HG03159 (cell line): Measurements from ENCODE around the gene SH3PXD2A.
A peak's percentile ranks its signal among the peaks of the same experiment; 100 is the strongest.
"Not testable (repeated sequence)": the region's sequence is repeated elsewhere in the genome, so short reads cannot be mapped to it uniquely, and the experiment has no call there.

Experiments
- ATAC-seq: cut with Tn5 transposase; IDR thresholded peaks from one replicate; pipeline ENCODE4 v1.9.1; 2021; ENCODE audit warnings: mild to moderate bottlenecking, moderate library complexity; ENCODE audit not compliant: unreplicated experiment

The SH3PXD2A gene

DNA sequence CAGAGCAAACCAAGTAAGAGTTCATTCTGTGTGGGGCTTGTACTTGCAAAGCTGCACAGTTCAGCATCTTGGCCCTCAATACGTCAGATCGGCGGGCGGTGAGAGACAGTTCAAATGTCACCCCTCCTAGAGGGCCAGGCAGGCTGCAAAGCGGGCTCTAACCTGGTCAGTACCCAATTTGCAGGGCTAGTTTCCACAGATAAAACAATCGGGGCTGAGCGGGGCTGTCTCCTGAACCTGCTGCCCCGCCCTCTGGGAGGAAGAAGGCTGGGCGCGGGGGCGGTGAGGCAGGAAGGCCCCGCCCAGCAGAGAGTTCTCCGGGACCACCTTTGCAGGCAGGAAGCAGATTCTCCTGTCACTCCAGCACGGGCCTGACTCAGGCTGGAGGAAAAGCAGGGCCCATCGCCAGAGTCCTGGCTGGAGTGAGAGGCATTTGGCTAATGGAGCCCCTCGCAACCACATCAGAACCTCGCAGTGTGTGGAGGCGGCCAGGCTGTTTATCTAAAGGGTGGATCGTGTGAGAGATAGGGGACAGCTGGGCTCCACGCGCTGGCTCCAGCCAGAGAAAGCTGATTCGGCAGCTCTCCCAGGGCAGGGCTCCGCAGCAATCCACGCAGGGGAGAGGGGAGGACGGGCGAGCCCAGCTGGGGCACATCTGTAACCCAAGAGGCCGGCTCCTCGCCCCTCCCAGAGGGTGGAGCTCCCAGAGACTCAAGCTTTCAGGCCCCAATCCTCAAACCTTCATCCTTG lies 83.1 kb downstream of the SH3PXD2A start:
- ATAC-seq = peak; percentile 63

DNA sequence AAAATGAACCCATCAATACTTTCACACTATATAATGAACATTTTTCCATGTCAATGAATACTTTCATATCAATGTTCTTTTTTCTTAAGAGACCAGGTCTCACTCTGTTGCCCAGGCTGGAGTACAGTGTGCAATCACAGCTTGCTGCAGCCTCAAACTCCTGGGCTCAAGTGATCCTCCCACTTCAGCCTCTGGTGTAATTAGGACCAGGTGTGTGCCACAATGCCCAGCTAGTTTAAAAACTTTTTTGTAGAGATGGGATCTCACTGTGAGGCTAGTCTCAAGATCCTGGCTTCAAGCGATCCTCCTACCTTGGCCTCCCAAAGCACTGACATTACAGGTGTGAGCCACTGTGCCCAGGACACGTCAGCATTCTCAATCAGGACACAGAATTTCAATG lies 85.2 kb downstream of the SH3PXD2A start:
- ATAC-seq = no peak

DNA sequence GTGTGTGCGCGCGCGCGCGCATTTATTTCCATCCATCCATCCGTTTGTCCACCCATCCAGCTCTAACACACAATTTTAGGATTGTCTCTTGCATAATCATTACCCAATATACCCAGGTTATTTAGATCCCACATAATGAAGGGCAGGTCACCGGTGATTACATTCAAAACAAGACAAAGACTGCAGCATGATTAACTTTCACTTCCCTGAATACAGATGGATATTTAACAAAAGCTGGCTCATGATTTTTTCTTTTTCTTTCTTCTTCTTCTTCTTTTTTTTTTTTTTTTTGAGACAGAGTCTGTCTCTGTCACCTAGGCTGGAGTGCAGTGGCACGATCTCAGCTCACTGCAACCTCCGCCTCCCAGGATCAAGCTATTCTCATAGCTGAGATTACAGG lies 86.2 kb downstream of the SH3PXD2A start:
- ATAC-seq = no peak

DNA sequence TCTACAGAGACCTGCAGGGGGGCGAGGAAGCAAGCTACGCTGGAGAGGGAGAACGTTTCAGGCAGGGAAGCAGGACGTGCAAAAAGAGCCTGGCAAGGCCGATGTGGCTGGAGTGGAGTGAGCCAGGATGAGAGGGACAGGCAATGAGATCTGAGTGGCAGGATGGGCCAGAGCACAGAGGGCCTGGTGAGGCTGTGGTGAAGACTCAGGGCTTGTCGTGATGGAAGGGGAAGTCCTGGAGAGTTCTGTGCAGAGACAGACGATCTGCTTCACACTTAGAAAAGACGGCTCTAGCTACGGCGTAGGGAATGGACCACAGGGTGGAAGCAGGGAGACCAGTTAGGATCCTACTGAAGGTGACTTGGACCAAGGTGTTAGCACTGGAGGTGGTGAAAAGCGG lies 87.0 kb downstream of the SH3PXD2A start:
- no peak for ATAC-seq

DNA sequence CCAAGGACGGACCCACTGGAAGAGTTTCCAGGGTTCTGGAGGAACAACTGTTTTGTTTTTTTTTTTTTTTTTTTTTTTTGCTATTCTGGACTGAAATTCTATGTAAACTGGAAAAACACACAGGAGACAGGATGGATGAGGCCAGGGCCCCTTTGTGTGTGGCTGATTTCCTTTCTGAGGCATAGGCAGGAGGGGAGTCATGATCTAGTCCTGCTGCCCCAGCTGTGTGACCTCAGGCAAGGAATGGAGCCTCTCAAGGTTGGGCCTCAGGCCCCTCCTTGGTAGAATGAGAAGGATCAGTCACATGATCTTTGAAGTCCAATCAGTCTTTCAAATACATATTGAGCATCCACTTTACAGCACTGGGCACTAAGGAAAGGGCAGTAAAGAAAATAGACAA lies 87.6 kb downstream of the SH3PXD2A start:
- ATAC-seq = no peak

DNA sequence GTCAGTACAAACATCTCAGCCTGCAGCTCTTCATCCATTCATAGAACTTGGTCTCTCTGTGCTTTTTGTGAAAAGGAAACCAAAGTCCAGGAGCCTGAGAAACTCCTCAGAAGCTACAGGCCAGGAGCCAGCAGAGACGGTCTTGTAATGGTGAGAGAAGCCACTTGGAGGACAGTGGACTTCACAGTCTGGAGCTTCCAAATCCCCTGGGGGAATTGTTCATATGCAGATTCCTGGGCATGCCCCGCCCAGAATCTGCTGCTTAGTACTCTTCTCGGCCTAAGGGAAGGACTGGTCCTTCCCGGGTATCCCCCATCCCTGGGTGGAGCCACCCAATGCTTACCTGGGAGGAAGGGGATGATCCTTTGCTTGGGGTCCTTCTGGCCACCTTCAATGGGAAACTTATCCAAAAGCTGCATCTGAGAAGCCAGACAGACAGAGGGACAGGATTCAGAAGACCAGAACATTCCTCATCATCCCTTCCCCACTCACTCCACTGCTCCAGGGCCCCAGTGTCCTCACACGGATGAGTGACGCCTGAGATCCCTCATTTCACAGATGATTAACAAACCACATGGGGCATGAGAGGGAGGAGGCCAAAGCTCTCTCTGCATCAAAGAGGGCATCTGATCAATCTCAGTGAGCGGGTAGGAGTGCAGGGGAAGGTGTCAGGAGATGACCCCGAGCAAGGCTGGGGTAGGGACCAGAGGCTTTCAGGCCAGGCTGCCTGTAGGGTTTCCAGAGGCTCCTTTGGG lies 88.4 kb downstream of the SH3PXD2A start:
- no peak for ATAC-seq

DNA sequence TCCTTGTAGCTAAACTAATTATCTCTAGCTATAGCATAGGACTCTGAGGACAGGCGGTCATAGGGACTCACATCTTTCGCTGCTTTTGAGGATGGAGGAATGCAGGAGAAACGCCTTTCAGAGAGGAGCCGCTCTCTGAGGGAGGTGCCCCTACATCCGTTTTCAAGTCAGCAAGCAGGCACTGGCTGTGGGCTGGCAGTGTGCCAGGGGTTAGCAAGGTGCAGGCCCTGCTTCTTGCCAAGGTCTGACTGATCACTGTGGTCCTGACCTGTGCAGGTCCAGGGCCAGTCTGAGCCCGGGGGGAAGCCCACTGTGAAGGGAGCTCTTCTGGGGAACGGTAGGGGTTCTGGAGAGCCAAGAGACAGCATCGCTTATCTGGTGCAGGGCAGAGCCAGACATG lies 89.4 kb downstream of the SH3PXD2A start:
- no peak for ATAC-seq

DNA sequence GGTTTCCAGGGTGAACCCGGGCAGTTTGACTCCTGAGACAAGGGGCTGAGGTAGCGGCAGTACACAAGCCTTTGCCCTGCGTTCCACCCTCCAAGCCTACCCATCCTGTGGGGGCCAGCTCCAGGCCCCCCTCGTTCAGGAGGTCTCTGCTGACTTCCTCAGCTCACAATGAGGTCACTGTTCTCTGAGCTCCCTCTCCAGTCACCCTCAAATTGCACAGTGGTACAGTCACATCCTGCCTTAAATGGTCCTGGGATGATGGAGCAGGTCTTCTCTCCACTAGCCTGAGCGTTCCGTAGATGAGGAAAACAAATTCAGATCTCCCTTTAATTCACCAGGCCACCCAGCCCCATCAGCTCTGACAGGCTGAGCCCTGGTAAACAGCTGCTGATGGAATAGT lies 90.2 kb downstream of the SH3PXD2A start:
- ATAC-seq = no peak

DNA sequence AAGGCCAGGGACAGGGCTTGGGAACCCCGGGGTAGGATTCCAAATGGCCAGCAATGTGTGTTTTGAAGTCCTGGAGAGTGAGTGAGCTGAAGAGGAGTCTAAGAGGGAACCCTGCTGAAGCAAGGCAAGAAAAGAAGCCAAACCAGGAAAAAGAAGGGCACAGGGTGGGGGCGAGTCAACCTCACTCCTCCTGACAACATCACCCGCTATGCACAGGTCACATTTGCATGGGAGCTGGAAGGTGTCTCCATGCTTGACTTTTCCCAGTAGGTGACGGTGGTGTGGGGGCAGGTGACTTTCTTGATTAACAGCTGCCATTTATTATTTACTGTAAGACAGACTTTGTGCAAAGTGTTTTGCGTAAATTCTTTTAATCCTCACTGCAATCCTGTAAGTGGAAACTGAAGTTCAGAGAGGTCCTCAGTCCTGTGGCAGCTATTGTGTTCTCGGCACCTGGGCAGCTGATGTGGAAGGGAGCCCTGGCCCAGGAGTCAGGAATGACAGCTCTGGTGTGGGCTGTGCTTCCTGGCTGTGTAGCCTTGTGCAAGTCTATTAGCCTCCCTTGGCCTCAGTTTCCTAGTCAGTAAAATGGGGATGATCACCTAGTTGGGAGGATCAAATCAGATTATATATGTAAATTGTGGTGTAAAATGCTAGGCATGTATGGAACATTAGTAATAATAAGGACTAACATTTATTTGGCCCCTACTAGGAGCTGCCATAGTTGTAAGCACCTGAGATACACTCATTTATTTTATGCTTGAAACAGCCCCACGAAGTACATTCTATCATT lies 90.9 kb downstream of the SH3PXD2A start:
- ATAC-seq = no peak

DNA sequence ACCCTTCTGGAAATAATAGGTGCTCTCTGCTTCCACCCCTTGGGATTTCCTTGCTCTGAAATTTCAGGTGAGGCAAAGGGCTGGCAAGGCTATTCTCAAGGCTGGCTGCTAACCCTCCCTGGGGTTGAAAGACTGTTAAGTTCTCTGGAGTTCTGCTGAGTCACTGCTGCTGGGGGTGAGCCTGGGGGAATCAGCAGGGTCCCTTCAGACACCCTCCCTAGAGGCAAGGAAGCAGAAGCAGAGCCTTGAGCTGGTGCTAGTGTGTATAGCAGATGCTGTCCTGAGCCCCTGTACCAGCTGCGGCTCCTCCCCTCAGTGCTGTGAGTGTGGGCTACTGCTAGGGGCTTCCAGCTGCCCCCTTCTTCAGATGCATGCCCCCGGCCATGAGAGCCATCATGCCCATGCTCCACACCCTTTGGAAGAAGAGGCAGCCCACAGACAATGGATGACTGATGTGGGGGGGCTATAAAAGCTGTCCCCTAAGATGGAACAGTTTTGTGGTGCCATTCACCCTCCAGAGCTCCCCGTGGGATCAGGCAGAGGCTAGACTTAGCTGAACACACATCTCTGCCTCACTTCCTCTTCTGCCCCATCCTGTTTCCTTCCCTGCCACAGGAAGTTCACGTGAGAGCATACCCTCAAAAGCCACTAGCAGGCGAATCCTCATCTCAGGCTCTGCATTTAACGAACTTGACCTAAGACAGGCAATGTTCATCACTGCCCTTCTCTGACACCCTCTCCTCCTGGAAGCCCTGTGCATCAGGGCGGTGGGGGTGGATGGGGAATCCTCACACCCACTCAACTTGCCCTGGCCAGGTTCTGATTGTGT lies 91.8 kb downstream of the SH3PXD2A start:
- ATAC-seq = no peak

DNA sequence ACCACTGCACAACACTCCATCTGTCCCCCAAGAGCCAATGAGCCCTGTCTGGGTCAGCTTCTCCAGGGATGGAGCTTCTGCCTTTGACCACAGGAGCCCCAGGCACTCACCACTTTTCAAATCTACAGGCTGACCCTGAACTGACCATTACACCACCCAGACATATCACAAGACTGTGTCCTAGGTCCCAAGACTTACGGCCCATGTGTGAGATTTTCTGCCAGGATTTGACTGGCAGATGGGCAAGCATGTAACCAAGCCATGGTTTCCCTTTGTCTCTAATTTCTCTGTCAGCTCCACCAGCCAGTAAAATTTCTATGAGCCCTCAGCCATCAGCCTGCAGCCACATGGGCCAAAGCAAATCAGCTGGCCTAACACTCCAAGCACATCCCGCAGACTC lies 92.5 kb downstream of the SH3PXD2A start:
- no peak for ATAC-seq

DNA sequence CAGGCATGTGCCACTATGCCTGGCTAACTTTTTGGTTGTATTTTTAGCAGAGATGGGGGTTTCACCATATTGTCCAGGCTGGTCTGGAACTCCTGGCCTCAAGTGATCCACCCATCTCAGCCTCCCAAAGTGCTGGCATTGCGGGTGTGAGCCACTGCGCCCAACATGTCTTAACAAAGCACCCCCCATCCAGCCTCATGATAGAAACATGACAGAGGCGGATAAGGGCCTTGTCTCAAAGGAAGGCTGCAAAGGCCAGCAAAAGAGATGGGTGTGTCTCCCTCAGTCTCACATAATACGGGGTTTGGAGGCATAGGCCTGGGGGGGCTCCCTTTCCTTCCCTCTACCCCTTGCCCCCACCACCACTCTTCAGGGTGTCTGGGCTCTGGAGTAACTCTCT lies 93.2 kb downstream of the SH3PXD2A start:
- no peak for ATAC-seq

DNA sequence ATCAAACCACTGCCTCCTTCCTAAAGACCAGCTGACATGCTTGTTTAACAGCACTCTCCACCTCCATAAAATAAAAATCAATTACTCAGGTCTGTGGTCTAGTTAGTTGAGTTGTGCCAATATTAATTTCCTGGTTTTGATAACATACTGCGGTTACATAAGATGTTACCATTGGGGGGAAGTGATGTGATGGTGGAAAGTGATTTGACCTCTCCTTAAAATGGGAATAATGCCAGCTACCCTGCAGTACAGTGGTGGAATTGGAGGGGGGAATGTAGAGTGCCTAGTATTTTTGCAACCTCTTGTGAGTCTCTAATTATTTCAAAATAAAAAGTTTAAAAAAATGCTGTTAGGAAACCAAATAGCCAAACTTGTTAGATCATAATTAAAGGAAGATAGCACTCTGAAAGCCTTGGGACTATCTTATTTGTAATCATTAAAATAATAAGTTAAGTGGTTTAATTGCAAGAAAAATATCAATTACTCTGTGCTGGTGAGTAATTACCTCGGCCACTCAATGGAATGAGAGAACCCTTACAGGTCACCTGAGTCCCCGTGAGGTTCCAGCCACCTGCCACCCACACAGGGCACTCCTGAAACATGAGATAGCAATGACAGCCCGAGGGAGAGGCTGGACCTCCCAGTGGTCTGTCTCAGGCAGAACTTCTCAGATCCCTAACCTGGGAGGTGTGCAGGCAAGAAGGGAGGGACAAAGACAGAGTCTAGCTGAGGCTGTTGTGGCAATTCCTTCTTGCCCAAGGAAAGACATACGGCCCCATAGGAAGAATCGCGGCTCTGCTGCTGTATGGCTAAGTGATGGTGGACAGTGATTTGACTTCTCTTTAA lies 94.1 kb downstream of the SH3PXD2A start:
- ATAC-seq = no peak

DNA sequence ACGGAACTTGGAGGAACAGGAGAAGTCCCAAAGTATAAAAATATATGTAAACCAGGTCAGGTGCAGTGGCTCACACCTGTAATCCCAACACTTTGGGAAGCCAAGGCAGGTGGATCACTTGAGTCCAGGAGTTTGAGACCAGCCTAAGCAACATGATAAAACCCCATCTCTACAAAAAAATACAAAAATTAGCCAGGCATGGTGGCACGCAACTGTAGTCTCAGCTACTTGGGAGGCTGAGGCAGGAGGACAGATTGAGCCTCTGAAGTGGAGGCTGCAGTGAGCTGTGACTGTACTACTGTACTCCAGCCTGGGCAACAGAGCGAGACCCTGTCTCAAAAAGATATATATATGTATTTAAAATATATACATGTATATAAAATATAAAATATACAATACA lies 95.1 kb downstream of the SH3PXD2A start:
- not testable (repeated sequence) for ATAC-seq

DNA sequence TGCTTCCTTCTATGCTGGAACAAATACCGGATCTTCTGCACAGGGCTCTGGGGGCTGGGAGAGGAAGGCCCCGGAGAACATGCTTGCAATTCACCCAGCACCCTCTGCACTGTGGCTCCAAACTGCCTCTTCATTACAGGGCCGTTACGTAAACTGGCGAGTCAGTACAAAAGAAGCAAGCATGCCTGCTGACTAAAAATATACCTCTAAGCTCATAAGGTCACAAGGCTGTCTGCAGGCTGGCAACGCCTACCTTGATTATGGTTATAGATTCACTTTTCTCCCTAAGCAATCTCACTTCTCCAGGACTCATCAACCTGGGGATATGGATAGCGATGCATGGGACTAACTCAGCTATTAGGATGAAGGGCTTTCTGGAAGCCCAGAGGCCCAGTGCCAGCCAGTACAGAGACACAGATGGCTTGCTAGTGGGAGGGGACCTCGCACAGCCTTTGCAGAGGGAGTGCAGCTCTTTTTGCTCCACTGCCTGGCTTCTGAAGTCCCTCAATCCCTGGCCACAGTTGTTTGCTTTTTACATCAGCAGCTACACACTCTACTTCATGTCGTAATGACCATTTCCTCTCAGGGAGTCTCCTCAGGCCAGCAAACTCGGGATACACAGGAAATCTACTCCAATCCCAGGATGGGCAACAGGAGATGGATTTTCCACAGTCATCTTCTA lies 96.1 kb downstream of the SH3PXD2A start:
- ATAC-seq = peak; percentile 50

DNA sequence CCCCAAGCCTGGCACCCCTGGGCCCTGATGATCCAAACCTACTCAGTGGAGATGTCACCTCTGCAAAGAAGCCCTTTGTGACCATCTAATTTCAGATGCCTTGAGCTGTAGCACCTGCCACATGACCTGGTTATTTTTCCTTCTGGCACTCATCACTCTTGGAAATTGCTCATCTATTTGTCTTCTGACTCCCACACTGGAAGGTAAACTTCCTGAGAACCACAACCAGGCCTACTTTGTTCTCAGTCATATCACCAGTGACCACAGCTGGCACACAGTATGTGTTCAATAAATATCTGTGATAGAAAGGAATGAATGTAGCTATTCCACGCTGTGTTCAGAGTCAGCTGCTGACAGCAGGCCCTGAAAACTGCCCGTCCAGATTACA lies 97.1 kb downstream of the SH3PXD2A start:
- ATAC-seq = no peak

DNA sequence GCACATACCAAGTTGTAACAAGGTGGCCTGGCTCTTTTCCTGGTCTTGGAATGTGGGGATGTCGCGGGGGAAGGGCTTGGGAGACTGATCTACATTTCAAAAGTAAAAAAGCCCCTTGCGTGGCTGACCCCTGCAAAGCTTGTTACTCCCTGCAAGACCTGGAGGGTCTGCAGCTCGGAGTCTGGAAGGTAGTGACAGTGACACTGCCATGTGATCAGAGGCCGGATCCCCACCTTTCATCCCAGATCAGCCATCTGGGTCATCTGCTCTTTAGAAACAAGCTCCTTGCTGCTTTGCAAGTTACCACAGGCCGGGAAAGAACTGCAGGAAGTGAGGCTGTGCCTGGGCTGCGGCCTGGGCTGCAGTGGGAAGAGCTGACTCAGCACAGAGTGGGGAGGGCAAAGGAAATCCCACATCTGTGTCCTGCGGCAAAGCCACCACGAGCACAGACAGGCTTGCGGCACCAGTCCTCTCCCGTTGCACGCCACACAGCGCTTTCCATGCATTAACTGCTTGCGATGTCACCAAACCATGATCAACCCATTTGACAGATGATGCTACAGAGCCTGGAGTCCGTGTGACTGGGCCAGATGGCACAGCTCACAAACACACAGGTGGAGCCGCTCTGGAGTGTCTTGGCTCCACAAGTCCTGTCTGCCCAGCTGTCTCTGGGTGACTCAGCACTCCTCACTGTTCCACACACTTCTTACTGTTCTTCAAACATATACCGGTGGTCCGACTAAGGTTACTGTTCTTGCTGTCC lies 97.7 kb downstream of the SH3PXD2A start:
- no peak for ATAC-seq

DNA sequence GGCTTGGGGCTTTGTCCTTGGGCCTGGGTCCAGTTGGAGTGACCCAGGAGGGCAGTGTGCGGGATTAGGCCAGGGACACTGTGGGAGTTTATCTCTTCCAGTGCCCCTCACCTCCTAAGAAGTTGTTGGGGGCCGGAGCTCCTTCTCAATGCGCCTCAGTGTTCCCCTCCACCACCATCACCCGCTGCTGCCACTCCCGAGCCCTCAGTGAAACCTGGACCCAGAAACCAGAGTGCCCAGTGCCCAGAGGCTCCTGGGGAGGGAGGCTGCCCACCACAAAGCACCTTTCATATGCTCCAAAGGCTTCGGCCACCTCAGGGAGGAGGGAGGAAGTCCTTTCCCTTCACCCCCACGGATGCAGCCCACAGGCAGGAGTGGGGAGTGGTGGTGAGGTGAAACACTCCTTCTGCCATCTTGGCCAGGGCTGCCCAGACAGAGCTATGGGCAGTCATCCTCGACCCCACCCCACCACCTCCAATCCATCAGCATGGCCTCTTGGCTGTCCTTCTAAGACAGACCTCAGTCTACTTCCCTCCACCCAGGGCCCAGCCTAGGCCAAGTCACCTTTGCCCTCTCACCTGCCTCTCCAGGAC lies 99.0 kb downstream of the SH3PXD2A start:
- no peak for ATAC-seq
